Skeletal muscle tissue (tissue), 4 donors: ENCODE data around the gene FAH. TPM values are rescaled to one million over a fixed set of nuclear protein-coding genes. Genes with fewer than 3 reads are reported as not detected.

Source experiments
- H3K27ac ChIP-seq: one replicate; pipeline ENCODE4 v1.7.0; 2013; ENCODE audit warnings: mild to moderate bottlenecking, low read depth, low read length, inconsistent platforms
- H3K27me3 ChIP-seq, 3 donors: one replicate each; pipeline ENCODE4 v1.7.0; 2013; ENCODE audit warnings: low read length in 3 of 3; ENCODE audit not compliant: control insufficient read depth in 3 of 3, insufficient read depth in 3 of 3
- H3K36me3 ChIP-seq, 3 donors: one replicate each; pipeline ENCODE4 v1.7.0; 2013; ENCODE audit warnings: low read length in 3 of 3; ENCODE audit not compliant: control insufficient read depth in 3 of 3, insufficient read depth in 3 of 3
- H3K4me1 ChIP-seq, 3 donors: one replicate each; pipeline ENCODE4 v1.7.0; 2013; ENCODE audit warnings: low read length in 3 of 3, mild to moderate bottlenecking in 3 of 3; ENCODE audit not compliant: control insufficient read depth in 3 of 3, insufficient read depth in 3 of 3
- H3K4me3 ChIP-seq, 3 donors: one replicate each; pipeline ENCODE4 v1.7.0; 2013; ENCODE audit warnings: low read length in 3 of 3
- H3K9ac ChIP-seq, 3 donors: one replicate each; pipeline ENCODE4 v1.7.0; 2013; ENCODE audit warnings: low read length in 3 of 3, mild to moderate bottlenecking in 3 of 3, moderate library complexity in 2 of 3, low read depth in 1 of 3
- H3K9me3 ChIP-seq, 3 donors: one replicate each; pipeline ENCODE4 v1.7.0; 2013; ENCODE audit warnings: low read length in 3 of 3; ENCODE audit not compliant: control insufficient read depth in 3 of 3
- total RNA-seq: library from RNA; depleted of rRNA; stranded (reverse); fragments of >200 nt; gene quantifications from one replicate; pipeline ENCODE4 v1.2.3, GENCODE V29; 2014
- donor health status: Osteomylitis.

The FAH gene
- total RNA-seq, 1 donor from 2014 or later = 13.6 TPM

- H3K4me3 ChIP-seq = no peak overlapping the region
- no peaks in the 10 kb centered on the region for H3K9me3 ChIP-seq
- peaks cover 9 to 18% (median 13%) of the 10 kb centered on the region in 3 donors for H3K4me1 ChIP-seq
- no peak overlapping the region for H3K9ac ChIP-seq
- H3K36me3 ChIP-seq = no peaks in the 10 kb centered on the region
- H3K27ac ChIP-seq = no peak overlapping the region
- H3K27me3 ChIP-seq = peaks cover 0 to 2% (median 0%) of the 10 kb centered on the region in 3 donors
These were observed 62.1 kb downstream of the FAH start for GRCh38 chr15:80214910-80215309.

DNA sequence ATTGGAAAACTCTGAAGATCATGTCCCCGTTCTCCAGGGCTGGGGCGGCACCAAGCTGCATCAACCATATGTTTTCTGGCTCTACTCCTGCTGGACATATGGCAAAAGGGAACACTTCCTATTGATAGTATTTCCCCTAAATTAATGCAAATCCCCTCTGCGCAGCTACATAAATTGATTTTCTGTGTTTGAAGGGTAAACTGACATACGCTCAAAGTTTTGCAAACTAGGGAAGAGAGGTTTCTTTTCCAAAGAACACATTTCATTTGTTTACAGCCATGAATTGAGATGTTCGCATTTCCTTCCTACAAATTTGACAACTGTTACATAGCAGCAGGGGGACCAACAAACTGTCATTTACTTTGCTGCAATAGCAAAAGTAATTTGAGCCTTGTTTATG, 63.3 kb downstream of the FAH start:
- Histone ChIP-seq H3K4me1 (peaks cover 6 to 13% (median 7%) of the 10 kb centered on the region in 3 donors), H3K9me3 (no peaks in the 10 kb centered on the region), H3K9ac (no peak overlapping the region), H3K27ac (no peak overlapping the region), H3K36me3 (no peaks in the 10 kb centered on the region), H3K27me3 (no peaks in the 10 kb centered on the region), H3K4me3 (no peak overlapping the region)

DNA sequence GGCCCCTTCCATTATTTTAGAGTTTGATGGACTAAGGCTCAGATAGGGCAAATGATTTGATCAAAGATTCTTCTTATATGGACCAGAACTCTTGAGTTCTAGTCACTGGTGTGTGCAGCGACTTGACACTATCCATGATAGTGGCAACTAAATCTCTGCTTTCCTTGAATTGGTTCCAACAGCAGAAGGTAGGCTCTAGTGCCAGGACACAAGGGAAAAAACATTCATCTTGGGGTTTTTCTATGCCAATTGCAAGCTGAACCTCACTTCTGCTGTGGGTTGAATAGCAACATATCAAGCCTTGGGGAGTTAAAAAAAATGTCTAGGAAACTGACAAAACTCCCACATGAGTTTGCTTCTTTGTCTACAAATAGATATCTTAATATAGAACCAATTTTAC, 64.1 kb downstream of the FAH start:
- Histone ChIP-seq H3K4me3 (no peak overlapping the region), H3K4me1 (peaks cover 0 to 5% (median 3%) of the 10 kb centered on the region in 3 donors), H3K9me3 (no peaks in the 10 kb centered on the region), H3K27me3 (no peaks in the 10 kb centered on the region), H3K36me3 (no peaks in the 10 kb centered on the region), H3K9ac (no peak overlapping the region), H3K27ac (no peak overlapping the region)

GRCh38 chr15:80217327-80217900, 64.6 kb downstream of the FAH start:
- Histone ChIP-seq H3K36me3 (no peaks in the 10 kb centered on the region), H3K27me3 (no peaks in the 10 kb centered on the region), H3K9me3 (no peaks in the 10 kb centered on the region), H3K4me3 (no peak overlapping the region), H3K4me1 (no peaks in the 10 kb centered on the region), H3K9ac (no peak overlapping the region), H3K27ac (no peak overlapping the region)

GRCh38 chr15:80219955-80220354, 67.2 kb downstream of the FAH start:
- Histone ChIP-seq H3K9me3 (no peaks in the 10 kb centered on the region), H3K4me1 (no peaks in the 10 kb centered on the region), H3K4me3 (no peak overlapping the region), H3K9ac (no peak overlapping the region), H3K36me3 (no peaks in the 10 kb centered on the region), H3K27me3 (no peaks in the 10 kb centered on the region), H3K27ac (no peak overlapping the region)

- H3K27ac ChIP-seq = no peak overlapping the region
- no peak overlapping the region for H3K4me3 ChIP-seq
- no peak overlapping the region for H3K9ac ChIP-seq
- no peaks in the 10 kb centered on the region for H3K9me3 ChIP-seq
- H3K4me1 ChIP-seq = no peaks in the 10 kb centered on the region
- H3K27me3 ChIP-seq = peaks cover 0 to 8% (median 0%) of the 10 kb centered on the region in 3 donors
- H3K36me3 ChIP-seq = no peaks in the 10 kb centered on the region
These were observed 76.3 kb downstream of the FAH start for GRCh38 chr15:80228959-80229610.

GRCh38 chr15:80231371-80231770, 78.6 kb downstream of the FAH start:
- no peaks in the 10 kb centered on the region for H3K4me1 ChIP-seq
- H3K36me3 ChIP-seq = no peaks in the 10 kb centered on the region
- H3K9me3 ChIP-seq = no peaks in the 10 kb centered on the region
- peaks cover 0 to 10% (median 8%) of the 10 kb centered on the region in 3 donors for H3K27me3 ChIP-seq
- H3K4me3 ChIP-seq = no peak overlapping the region
- H3K9ac ChIP-seq = no peak overlapping the region
- no peak overlapping the region for H3K27ac ChIP-seq

DNA sequence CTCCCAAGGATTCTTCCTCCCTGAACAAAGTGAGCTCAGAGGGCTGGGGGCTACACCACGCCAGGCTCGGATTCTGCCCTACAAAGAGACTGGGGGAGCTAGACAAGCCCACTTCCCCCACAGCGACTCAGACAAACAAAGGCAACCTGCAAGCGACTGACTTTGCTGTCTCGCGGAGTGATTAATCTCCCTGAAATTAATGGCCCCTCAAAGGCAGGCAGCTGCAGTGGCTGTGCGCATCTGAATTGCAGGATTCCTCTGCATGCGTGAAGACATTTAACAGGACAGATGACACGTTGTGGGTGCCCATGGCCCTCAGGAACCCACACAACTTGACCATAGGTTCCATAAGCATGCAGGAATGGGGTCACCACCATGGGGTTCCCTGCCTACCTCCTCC, 80.8 kb downstream of the FAH start:
- Histone ChIP-seq H3K4me3 (no peak overlapping the region), H3K4me1 (no peaks in the 10 kb centered on the region)

GRCh38 chr15:80234883-80235282, 82.1 kb downstream of the FAH start:
- no peak overlapping the region for H3K27ac ChIP-seq
- H3K9me3 ChIP-seq = no peaks in the 10 kb centered on the region
- H3K36me3 ChIP-seq = no peaks in the 10 kb centered on the region
- peaks cover 0 to 15% (median 8%) of the 10 kb centered on the region in 3 donors for H3K27me3 ChIP-seq
- H3K4me1 ChIP-seq = no peaks in the 10 kb centered on the region
- no peak overlapping the region for H3K4me3 ChIP-seq
- H3K9ac ChIP-seq = no peak overlapping the region

More for the DNA sequence above, 80.8 kb downstream of the FAH start:
- no peak overlapping the region for H3K27ac ChIP-seq
- H3K9me3 ChIP-seq = no peaks in the 10 kb centered on the region
- no peaks in the 10 kb centered on the region for H3K36me3 ChIP-seq
- peaks cover 0 to 10% (median 8%) of the 10 kb centered on the region in 3 donors for H3K27me3 ChIP-seq
- H3K9ac ChIP-seq = no peak overlapping the region
